Ishikawa (cell line): ENCODE data around the gene SLC30A5.

Experiments used
- CEBPB ChIP-seq: IDR thresholded peaks from 2 replicates; pipeline ENCODE4 v1.6.1; 2012
- CREB1 ChIP-seq: IDR thresholded peaks from 2 replicates; pipeline ENCODE4 v1.6.1; 2012; ENCODE audit warnings: low read depth
- EGR1 ChIP-seq: IDR thresholded peaks from 2 replicates; pipeline ENCODE4 v1.6.1; 2012
- EP300 ChIP-seq: IDR thresholded peaks from 2 replicates; pipeline ENCODE4 v1.6.1; 2012; ENCODE audit warnings: borderline replicate concordance
- FOXM1 ChIP-seq: IDR thresholded peaks from 2 replicates; pipeline ENCODE4 v1.6.1; 2012; ENCODE audit warnings: low read depth, borderline replicate concordance
- NFIC ChIP-seq: IDR thresholded peaks from 2 replicates; pipeline ENCODE4 v1.6.1; 2012
- RAD21 ChIP-seq: IDR thresholded peaks from 2 replicates; pipeline ENCODE4 v1.6.1; 2012; ENCODE audit warnings: low read depth
- TAF1 ChIP-seq: IDR thresholded peaks from 2 replicates; pipeline ENCODE4 v1.6.1; 2012; ENCODE audit warnings: low read depth, mild to moderate bottlenecking
- TCF12 ChIP-seq: IDR thresholded peaks from 2 replicates; pipeline ENCODE4 v1.6.1; 2012; ENCODE audit warnings: low read depth
- TEAD4 ChIP-seq: IDR thresholded peaks from 2 replicates; pipeline ENCODE4 v1.6.1; 2012
- USF1 ChIP-seq: IDR thresholded peaks from 2 replicates; pipeline ENCODE4 v1.6.1; 2012
- YY1 ChIP-seq: IDR thresholded peaks from 2 replicates; pipeline ENCODE4 v1.6.1; 2012; ENCODE audit warnings: low read depth
- ZBTB7A ChIP-seq: IDR thresholded peaks from 2 replicates; pipeline ENCODE4 v1.6.1; 2012; ENCODE audit warnings: low read depth
- TF ChIP-seq, protein P1 (sequence below): IDR thresholded peaks from 2 replicates; pipeline ENCODE4 v1.6.1; 2012
- TF ChIP-seq, protein P2 (sequence below): IDR thresholded peaks from 2 replicates; pipeline ENCODE4 v1.6.1; 2012; ENCODE audit warnings: low read depth, mild to moderate bottlenecking

Gene SLC30A5

GRCh38 chr5:69129413-69129812, 35.6 kb downstream of the SLC30A5 start:
- TF ChIP-seq EP300 (no peak), TCF12 (no peak), TEAD4 (no peak), YY1 (no peak), USF1 (no peak), NFIC (no peak), CEBPB (no peak), RAD21 (no peak), EGR1 (no peak), FOXM1 (no peak), ZBTB7A (no peak), CREB1 (no peak)
- TF ChIP-seq, protein P1, sequence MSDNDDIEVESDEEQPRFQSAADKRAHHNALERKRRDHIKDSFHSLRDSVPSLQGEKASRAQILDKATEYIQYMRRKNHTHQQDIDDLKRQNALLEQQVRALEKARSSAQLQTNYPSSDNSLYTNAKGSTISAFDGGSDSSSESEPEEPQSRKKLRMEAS: no peak
- TF ChIP-seq, protein P2, sequence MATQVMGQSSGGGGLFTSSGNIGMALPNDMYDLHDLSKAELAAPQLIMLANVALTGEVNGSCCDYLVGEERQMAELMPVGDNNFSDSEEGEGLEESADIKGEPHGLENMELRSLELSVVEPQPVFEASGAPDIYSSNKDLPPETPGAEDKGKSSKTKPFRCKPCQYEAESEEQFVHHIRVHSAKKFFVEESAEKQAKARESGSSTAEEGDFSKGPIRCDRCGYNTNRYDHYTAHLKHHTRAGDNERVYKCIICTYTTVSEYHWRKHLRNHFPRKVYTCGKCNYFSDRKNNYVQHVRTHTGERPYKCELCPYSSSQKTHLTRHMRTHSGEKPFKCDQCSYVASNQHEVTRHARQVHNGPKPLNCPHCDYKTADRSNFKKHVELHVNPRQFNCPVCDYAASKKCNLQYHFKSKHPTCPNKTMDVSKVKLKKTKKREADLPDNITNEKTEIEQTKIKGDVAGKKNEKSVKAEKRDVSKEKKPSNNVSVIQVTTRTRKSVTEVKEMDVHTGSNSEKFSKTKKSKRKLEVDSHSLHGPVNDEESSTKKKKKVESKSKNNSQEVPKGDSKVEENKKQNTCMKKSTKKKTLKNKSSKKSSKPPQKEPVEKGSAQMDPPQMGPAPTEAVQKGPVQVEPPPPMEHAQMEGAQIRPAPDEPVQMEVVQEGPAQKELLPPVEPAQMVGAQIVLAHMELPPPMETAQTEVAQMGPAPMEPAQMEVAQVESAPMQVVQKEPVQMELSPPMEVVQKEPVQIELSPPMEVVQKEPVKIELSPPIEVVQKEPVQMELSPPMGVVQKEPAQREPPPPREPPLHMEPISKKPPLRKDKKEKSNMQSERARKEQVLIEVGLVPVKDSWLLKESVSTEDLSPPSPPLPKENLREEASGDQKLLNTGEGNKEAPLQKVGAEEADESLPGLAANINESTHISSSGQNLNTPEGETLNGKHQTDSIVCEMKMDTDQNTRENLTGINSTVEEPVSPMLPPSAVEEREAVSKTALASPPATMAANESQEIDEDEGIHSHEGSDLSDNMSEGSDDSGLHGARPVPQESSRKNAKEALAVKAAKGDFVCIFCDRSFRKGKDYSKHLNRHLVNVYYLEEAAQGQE: no peak

DNA sequence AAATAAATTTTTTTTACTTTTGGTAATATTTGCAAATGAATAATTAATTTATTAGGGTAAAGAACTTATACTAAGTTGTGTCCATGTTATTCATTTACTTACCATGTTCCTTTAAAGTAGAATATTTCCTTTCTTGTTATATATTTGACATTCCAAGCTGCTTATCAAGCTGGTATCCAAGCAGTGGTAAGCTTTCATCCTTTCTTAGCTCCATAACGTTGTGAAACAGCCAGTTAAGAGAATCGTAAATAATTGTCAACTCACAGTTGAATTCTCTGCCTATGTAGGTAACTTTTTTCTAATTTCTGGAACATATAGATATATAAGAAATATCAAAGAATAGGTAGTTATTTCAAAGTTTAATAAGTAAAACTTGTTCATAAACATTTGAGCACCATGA, 36.4 kb downstream of the SLC30A5 start:
- TF ChIP-seq NFIC: no peak

- TF ChIP-seq EGR1 (no peak), FOXM1 (no peak), USF1 (no peak), YY1 (no peak), TEAD4 (no peak), EP300 (no peak), TCF12 (no peak)
Measured at GRCh38 chr5:69131304-69131703, 37.5 kb downstream of the SLC30A5 start.

GRCh38 chr5:69134126-69134525, 40.3 kb downstream of the SLC30A5 start:
- TF ChIP-seq TCF12 (no peak), CREB1 (no peak), TAF1 (no peak), EGR1 (no peak), EP300 (no peak), RAD21 (no peak), CEBPB (no peak), NFIC (no peak), FOXM1 (no peak)
- TF ChIP-seq, protein P2: no peak
- TF ChIP-seq, protein P1: no peak

DNA sequence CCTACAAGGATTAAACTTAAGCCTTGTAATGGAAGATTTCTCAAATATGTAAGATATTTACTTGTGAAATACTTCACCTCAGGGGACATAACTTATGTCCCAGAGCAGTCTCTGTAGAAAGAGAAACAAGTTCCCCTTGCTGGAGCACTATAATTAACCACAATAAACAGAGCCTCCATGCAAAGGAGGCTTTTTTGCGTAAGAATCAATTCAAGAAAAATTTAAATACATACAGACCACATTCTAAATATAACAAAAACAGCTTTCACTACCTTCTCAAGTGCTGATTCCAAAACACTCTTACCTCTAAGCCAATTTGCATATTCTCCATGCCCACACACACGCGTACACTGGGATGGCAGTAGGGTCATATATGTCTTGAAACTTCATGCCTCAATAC, 42.5 kb downstream of the SLC30A5 start:
- TF ChIP-seq ZBTB7A (no peak), TAF1 (no peak), NFIC (no peak), RAD21 (no peak), EGR1 (no peak), FOXM1 (no peak)
- TF ChIP-seq, protein P1: no peak
- TF ChIP-seq, protein P2: no peak
